Subcutaneous adipose tissue (tissue), 4 donors: ENCODE results near the gene JADE1. TPM values are rescaled to one million over a fixed set of nuclear protein-coding genes. Genes with fewer than 3 reads are reported as not detected.

Experiments used
- total RNA-seq, 4 donors: library from RNA; depleted of rRNA; stranded (reverse); fragments of >200 nt; gene quantifications; one replicate each; pipeline ENCODE4 v1.1.0, GENCODE V29; 2016
- TF ChIP-seq, protein P1 (sequence below): fragments of 450-650 bp; IDR thresholded peaks from one replicate; pipeline ENCODE4 v1.5.1; 2016; ENCODE audit warnings: low read depth, mild to moderate bottlenecking, control low read depth, antibody characterized with exemption, moderate library complexity

JADE1 gene
- total RNA-seq: 10 to 100 TPM; 56.9 to 100.0 (median 67.1) TPM

DNA sequence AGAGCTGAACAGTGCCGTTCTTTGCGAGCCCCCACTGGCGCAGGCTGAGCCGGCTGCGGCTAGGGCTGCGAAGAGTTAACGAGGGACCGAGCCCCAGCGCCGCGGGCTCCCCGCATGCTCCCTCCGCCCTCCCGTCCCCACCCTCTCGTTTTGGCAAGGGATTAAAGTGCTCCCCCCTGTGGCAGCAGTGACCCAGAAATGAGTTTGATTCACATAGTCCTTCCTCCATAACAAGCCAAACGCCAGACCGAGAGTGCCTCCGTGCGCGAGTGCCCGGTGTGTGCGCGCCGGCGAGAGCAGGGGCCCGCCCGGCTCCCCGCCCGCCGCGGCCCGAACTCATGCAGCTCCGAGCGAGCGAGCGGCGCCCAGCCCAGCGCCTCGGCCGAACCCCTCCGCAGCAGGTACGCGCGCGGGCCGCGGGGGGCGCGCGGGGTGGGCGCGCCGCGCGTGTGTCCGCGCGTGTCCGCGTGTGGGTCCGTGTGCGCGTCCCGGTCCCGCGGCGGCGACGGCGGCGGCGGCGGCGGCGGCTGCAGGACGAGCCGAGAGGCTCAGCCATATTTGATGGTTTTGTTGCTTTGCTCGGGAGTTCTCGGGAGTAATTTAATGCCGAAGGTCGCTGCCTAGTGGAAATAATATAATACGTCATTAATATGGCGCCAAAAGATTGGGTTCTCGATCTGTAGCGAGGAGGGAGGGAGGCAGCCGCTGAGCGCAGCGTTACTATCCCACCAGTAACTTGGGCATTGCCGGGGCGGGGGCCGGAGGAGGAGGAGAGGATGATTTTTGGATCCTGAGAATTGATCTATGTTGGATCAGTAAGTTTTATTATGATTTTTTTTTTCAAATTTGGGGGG is at the start of gene JADE1:
Gene JADE1 (plus strand): TSS at position 224 of the 854 bp plus-strand sequence. CDS start 22,059 bp downstream, outside the sequence.
- TF ChIP-seq, protein P1, sequence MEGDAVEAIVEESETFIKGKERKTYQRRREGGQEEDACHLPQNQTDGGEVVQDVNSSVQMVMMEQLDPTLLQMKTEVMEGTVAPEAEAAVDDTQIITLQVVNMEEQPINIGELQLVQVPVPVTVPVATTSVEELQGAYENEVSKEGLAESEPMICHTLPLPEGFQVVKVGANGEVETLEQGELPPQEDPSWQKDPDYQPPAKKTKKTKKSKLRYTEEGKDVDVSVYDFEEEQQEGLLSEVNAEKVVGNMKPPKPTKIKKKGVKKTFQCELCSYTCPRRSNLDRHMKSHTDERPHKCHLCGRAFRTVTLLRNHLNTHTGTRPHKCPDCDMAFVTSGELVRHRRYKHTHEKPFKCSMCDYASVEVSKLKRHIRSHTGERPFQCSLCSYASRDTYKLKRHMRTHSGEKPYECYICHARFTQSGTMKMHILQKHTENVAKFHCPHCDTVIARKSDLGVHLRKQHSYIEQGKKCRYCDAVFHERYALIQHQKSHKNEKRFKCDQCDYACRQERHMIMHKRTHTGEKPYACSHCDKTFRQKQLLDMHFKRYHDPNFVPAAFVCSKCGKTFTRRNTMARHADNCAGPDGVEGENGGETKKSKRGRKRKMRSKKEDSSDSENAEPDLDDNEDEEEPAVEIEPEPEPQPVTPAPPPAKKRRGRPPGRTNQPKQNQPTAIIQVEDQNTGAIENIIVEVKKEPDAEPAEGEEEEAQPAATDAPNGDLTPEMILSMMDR: no peak

DNA sequence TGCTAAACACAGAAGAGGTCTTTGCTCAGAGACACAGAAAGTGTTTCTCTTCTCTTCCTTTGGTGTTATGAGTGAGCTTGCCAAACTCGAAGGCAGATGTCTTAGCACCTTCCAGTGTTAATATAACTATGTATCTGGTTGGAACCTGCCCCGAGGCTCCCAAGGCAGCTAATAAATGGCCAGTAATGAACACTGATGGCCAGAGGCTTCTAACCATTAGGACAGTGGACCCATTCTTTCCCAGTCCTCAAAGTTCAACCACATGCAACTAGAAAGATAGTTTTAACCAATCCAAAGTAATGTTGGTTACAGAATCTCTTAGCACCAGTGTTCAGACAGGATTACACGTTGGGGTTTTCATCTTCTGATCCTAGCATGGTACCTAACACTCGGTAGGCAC is 42.7 kb upstream of the JADE1 start:
- TF ChIP-seq, protein P1: no peak

DNA sequence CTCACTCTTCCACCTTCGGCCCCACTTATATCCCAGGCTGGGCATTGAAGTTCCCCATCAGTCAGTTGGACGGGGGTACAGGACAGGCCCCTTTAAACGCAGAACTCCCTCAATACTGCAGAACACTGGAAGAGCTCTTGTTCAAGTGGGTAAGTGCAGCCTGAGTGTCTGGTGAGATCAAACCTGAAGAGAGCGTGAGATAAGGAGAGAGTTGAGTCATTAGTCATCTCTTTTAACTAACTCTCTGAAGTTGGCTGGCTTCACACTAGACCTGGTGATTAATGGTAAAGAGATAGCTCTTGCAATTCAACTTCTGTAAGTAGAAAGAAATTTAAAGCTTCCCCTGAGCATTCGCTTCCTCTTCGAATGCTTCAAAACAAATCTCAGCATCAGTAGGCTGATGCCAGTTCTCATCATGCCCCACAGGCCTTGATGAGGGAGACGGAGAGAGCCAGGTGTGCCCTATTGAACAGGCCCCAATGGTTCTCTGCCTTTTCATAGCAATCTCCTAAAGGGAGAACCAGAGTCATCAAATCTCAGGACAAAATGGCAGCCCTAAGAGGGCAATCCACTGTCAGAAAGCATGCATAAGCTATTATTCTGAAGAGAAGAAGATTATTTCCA is 41.0 kb upstream of the JADE1 start:
- TF ChIP-seq, protein P1: no peak

DNA sequence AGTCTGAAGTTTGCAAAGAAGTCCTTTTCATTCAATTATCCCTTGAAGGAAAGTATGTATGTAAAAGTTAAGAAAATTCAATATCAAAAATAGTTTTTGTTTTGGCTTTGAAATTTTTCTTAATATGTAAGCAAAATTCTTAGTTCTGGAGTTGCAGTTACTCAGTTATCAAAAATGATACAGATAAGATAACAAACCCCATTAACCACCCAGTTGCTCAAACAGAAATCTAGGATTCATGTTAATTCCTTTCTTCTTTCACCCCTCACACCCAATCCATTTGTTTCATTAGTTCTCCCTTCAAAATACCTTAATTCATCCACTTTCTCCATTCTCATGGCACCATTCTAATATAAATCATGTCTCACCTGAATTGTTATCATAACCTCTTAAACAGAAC is 40.5 kb upstream of the JADE1 start:
- TF ChIP-seq, protein P1: no peak

DNA sequence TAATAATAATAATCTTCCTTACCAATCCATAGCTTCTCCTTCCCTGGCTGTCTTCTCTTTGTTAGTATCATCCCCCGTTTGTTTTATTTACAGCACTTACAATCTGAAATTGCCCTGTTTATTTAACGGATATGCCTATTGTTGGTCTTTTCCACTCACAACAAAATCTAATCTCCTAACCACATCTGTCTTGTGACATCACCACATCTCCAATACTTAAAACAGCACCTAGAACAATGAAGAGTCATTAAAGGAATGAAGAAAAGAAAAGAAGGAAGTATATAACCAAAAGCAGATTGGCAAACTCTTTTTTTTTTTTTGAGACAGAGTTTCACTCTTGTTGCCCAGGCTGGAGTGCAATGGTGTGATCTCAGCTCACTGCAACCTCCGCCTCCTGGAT is 38.7 kb upstream of the JADE1 start:
- TF ChIP-seq, protein P1: no peak

DNA sequence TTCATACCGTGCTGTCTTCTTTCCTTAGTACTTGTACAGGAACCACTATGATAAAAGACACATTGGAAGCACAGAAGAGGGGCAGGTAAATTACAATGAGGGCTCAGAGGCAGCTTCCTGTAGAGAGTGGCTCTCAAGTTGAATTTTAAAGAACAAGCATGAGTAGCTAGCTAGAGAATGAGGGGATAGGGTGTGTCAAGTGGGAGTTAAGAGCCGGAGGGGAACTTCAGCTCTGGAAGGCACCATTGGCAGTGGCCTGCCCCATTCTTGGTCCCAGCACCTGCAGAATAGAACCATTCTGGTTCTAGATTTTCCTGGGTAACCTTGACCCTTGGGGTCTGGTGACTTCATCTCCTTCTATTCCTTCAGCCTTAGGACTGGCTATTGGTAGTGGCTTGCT is 34.0 kb upstream of the JADE1 start:
- TF ChIP-seq, protein P1: no peak

DNA sequence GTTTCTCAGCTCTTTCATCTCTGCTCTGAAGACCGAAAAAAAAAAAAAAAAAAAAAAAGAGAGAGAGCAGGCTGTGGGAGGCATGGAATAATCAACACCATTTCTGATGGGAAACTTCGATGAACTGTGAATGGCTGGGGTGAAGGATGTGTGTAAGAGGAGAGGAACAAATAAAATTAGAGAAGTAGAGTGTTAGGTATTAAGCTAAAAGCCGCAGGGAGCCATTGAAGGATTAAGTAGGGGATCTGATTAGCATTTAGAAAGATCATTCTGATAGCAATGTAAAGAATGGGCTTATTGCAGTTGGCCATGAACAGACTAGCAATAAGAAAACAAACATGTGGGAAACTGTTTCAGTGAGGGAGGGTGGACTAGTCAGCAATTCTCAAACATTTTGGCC is 33.6 kb upstream of the JADE1 start:
- TF ChIP-seq, protein P1: no peak
